Fibroblast of peridontal ligament (primary cell): ENCODE results near the gene HS3ST5.

Experiments
- DNase-seq: peaks from one replicate; pipeline ENCODE4 v3.0.0-alpha.2; 2010; ENCODE audit errors: extremely low read depth

Gene HS3ST5

GRCh38 chr6:114194362-114195026 is 148.3 kb downstream of the HS3ST5 start:
- peak; percentile 64 for DNase-seq

DNA sequence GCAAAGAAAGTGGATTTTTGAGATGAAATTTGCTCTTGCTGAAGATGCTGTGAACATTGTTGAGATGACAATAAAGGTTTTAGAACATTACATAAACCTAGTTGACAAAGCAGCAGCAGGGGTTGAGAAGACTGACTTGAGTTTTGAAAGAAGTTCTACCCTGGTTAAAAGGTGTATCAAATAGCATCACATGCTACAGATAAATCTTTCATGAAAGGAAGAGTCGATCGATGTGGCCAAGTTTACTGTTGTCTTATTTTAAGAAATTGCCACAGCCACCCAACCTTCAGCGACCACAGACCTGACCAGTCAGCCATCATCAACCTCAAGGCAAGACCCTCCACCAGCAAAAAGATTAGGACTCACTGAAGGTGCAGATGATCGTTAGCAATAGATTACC is 155.3 kb downstream of the HS3ST5 start:
- no peak for DNase-seq

DNA sequence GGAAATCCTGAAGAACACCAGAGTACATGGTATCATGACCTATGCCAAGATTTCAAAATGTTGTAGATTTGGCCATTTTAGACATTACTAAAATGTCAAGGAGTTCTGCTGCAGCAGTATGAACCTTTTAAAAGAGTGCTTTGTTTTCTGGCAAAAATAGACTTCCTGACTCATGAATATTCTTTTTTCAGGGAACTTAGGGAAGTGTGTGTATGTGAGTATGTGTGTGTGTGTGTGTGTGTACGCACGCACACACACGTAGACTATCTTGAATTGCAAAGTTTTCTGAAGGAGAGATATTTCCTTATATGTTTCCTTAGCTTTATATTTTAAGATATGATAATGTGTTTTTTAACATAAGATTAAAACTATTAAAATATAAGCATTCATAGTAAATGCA is 161.2 kb downstream of the HS3ST5 start:
- DNase-seq, result no peak

DNA sequence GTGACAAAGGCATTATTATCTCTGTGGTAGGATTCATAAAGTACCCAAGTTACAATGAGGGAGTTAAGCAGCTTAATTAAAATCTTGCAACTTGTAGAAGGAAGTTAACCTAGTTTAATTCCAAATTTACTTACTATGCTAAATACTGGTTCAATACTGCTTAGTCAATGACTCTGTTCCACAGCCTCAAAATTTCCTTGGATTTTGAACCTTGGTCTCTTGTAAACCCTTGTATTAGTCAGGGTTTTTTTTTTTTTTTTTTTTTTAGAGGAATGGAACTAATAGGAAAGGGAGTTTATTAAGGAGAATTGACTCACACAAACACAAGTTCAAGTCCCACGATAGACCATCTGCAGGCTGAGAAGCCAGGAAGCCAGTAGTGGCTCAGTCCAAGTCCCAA is 163.4 kb downstream of the HS3ST5 start:
- DNase-seq, result no peak

GRCh38 chr6:114176726-114177125 is 166.1 kb downstream of the HS3ST5 start:
- DNase-seq, result no peak

GRCh38 chr6:114172576-114173260 is 170.1 kb downstream of the HS3ST5 start:
- DNase-seq, result no peak

DNA sequence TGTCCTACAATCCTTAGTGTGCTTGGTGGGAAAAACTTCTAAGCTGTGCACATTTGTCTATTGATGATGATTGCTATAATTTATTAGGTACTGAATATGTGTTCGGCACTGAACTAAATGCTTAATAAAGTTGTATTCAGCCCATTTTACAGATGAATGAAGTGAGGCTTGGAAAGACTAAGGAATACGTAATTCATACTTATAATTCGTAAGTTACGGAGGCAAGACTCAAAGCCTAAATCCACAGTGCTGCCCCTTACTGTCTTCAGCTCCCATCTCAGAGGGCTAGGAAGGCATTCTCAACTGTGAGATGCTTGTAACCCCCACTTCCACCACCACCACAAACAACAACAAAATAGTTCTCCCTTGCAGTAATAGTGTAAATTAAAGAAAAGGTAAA is 171.3 kb downstream of the HS3ST5 start:
- no peak for DNase-seq

DNA sequence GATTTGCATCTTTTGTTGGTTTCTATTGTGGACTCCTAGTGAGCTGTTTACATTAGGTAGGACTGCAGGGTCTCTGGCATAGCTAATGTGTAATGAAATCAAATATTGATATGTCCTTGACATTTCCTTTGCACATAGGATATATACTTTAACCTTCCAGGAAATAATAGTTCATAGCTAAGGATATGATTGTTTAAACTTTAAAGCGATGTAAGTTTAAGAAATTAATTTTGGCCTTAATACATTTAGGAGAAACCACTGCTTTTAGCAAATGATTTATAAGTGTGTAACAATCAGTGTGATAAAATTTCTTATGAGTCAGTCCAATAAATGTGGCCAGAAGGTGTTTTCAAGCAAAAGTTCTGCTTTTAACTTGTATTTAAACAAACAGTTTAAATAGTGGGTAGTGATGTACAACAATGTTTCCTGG is 171.8 kb downstream of the HS3ST5 start:
- no peak for DNase-seq

- no peak for DNase-seq
These were observed 172.5 kb downstream of the HS3ST5 start for GRCh38 chr6:114170372-114170771.

DNA sequence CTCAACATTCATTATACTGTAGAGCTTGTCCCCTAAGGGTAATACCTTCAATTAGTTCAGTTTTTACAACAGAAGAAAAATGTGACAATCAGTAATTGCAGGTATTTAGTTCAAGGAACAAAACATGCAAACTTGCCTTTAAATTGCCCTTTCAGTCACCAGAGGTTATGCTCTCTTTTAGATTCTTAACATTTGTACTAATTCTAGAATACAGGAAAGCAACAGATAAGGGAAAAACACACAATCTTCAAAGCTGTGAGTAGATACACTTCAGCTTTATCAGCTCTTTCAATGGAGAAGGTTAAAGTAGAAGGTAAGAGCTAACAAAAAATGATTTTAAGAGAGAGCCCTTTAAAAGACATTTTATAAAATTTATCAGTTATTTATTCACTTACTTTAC is 173.1 kb downstream of the HS3ST5 start:
- no peak for DNase-seq

DNA sequence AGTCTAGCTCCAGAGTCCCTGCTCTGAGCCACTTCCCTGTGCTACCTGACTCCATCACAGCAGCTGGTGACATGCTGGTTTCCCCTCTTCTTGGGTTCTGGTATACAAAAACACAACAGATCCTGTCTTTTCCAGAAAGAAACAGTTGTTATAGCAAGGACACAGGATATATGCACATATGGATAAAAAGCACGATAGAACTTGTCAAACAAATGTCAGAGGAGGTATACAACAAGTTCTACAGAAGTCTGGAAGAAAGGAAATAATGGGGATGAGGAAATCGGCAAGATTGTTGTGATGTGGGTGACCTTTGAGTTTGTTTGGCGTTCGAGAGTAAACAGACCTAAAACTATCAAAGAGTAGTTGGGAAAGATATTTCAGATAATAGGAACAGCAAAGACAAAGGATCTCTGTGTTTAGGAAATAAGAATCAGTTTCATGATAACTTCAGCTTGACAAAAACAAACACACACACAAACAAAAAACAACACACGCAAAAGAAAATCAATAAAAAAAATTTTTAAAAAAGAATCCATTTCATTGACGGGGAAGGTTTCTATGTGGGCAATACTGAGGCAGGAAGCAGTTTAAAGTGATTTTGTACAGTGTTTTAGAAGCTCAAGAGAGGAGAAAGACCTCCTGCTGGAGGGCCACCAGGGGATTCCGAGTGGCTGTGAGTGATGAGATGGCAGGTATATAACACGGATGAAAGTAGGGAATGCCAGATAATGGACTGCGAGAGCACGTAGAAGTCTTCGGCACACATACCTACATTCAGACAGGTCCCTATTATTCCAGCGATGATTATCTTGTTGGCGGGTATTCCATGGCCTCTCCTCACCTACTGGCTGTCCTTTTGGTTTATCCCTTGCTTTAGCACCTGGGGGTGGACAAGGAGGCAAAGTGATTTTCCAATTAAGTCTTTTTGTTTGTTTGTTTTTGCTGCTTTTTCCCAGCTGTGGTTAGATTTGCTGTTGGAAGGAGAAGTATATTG is 174.9 kb downstream of the HS3ST5 start:
- no peak for DNase-seq

DNA sequence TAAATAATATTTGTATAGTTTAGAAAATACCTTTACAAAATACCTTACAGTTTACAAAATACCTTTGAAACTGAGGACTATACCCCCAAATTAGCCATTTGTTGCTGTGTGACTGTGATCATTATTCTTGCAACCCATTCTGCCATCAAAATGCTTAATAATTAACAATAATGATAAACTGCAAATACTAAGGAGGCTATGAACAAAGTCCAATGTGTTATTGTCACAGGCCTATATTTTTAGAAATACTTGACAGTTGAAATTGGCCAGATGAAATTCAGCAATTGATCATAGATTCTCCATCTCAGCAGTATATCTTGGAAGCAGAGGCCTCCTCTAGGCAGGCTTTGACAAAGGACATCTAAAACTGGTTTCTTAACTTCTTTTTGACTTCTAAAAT is 178.6 kb downstream of the HS3ST5 start:
- DNase-seq, result no peak

- no peak for DNase-seq
These were observed 180.0 kb downstream of the HS3ST5 start for GRCh38 chr6:114162691-114163347.

DNA sequence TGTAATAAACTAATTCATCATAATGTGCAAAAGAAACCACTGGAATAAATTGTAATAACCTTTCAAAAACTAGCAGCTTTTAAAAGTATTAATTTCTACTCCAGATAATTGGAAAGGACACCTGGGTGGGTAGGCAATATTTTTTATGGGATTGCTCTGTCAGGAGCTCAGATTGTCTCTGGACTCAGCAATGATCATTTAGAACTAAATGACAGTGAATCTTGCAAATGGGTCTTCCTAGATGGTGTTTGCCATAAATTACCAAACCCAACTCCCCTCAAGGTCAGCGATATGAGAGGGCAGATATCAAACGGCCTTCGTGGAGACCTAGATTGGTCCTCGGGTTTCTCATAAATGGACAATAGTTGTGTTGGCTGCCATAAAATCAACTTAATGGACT is 181.9 kb downstream of the HS3ST5 start:
- DNase-seq, result no peak

- no peak for DNase-seq
These were observed 183.1 kb downstream of the HS3ST5 start for GRCh38 chr6:114159727-114160126.

- DNase-seq, result no peak
These were observed 183.8 kb downstream of the HS3ST5 start for GRCh38 chr6:114158838-114159694.

- DNase-seq, result no peak
These were observed 184.4 kb downstream of the HS3ST5 start for GRCh38 chr6:114158411-114158810.

GRCh38 chr6:114157848-114158247 is 185.0 kb downstream of the HS3ST5 start:
- no peak for DNase-seq

DNA sequence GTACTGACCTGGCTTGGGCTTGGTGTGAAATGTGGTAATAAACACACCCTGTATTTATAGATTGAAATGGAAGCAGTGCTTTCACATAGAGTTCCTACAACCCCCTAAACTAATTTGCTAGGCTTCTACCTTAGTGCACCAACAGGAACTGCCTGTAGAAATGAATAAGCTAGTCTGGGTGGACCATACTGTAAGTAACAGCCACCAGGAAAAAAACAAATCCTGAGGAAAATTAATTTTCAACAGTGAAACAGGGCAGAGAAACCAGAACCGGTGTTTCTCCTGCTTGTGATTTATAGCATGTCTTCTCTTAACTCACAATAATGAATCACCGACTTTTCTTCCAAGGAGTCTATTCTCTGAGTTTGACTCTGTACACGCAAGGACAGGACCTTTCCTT is 187.1 kb downstream of the HS3ST5 start:
- no peak for DNase-seq

DNA sequence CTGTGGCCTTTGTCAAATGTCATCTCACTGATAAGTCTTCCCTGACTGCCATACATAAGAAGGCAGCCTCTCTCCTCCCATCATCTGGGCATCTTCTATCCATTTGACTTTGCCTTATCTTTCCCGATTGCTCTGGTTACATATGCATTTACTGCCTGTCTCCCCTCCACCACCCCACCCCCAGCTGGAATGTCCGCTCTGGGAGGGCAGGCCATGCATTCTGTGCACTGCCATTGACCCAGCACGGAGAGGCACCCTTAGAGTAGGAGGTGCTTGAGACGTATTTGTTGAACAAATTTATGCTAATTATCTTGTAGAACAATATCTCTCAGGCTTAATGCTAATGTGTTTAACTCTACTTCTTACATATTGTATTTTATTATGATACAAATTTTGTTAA is 188.0 kb downstream of the HS3ST5 start:
- no peak for DNase-seq

DNA sequence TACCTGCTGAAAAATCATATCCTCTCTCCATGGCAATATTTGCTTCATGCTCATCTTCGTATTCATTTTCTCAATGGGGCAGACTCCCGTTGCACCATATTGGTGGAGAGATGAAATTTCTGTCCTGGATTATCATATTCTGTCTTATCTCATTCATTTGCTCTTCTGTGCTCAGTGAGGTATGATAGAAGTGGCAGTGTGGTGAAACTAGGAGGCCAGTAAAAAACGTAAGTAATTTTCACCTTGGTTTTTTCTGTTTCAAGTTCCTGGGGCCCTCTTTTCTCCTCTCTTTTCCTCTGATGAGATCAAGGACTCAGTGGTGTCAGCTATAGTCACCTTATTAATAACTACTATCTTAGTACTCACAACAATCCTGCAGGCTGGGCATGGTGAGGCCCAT is 189.4 kb downstream of the HS3ST5 start:
- no peak for DNase-seq
